Thoracic aorta (tissue), 2 donors: Measurements from ENCODE around the gene ETV3L. TPM values are rescaled to one million over a fixed set of nuclear protein-coding genes. Genes with fewer than 3 reads are reported as not detected.
"Not testable (repeated sequence)": the region's sequence is repeated elsewhere in the genome, so short reads cannot be mapped to it uniquely, and the experiment has no call there.

Experiments
- ATAC-seq: fragments of 150-250 bp; one replicate; pipeline ENCODE4 v1.8.0; 2017; ENCODE audit warnings: low read depth; ENCODE audit not compliant: insufficient number of reproducible peaks, low FRiP score
- DNase-seq: peaks from one replicate; pipeline ENCODE4 v3.0.0-alpha.2; 2020; ENCODE audit warnings: low spot score
- H3K27ac ChIP-seq, 2 donors: fragments of 200-600 bp; sonication (generic); 1 replicate in 1 of 2; 2 replicates in 1 of 2; pipeline ENCODE4 v1.5.1; 2016; ENCODE audit warnings: mild to moderate bottlenecking in 2 of 2, moderate library complexity in 2 of 2
- H3K27me3 ChIP-seq: fragments of 200-600 bp; sonication (generic); replicated peaks from 2 replicates; pipeline ENCODE4 v1.6.0; 2016; ENCODE audit warnings: mild to moderate bottlenecking; ENCODE audit not compliant: insufficient read depth
- H3K36me3 ChIP-seq: fragments of 200-600 bp; sonication (generic); one replicate; pipeline ENCODE4 v1.5.1; 2016
- H3K4me1 ChIP-seq, 2 donors: fragments of 200-600 bp; sonication (generic); 1 replicate in 1 of 2; 2 replicates in 1 of 2; pipeline versions ENCODE4 v1.5.1 to v1.6.0; 2016; ENCODE audit warnings: low read depth in 2 of 2, mild to moderate bottlenecking in 1 of 2; ENCODE audit not compliant: control insufficient read depth in 1 of 2
- H3K4me3 ChIP-seq: fragments of 200-600 bp; sonication (generic); 2 replicates; pipeline ENCODE4 v1.5.1; 2016; ENCODE audit warnings: mild to moderate bottlenecking
- H3K9me3 ChIP-seq: fragments of 200-600 bp; sonication (generic); 2 replicates; pipeline ENCODE4 v1.5.1; 2016
- total RNA-seq, 2 donors: library from RNA; depleted of rRNA; stranded (reverse); fragments of >200 nt; gene quantifications; one replicate each; pipeline versions ENCODE4 v1.1.0 to v1.2.3, GENCODE V29; 2016
- TF ChIP-seq, protein P1 (sequence below): fragments of 200-600 bp; sonication (generic); IDR thresholded peaks from one replicate; pipeline ENCODE4 v1.5.1; 2019; ENCODE audit warnings: antibody characterized with exemption

ETV3L gene
- total RNA-seq, 2 donors from 2014 or later: not detected

DNA sequence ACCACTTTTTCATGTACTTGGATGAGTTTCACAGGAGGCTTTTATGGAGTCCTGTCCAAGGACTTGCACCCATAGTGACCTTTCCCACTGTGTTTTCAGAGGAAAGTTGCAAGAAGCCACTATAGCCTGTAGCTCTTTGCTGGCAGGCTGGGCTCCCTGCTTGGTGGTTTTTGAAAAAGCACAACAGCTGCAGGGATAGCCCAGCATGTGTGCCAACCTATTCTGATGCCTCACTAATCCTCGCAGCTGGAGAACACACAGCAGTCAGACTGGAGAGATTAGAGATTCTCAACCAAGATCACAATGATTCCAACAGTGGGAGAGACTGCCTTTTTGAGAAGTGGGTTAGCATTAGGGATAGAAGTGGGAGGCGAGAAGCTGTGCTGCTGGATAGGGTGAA is 30.0 kb downstream of the ETV3L start:
- no peaks in the 10 kb centered on the region for H3K9me3 ChIP-seq
- TF ChIP-seq, protein P1, sequence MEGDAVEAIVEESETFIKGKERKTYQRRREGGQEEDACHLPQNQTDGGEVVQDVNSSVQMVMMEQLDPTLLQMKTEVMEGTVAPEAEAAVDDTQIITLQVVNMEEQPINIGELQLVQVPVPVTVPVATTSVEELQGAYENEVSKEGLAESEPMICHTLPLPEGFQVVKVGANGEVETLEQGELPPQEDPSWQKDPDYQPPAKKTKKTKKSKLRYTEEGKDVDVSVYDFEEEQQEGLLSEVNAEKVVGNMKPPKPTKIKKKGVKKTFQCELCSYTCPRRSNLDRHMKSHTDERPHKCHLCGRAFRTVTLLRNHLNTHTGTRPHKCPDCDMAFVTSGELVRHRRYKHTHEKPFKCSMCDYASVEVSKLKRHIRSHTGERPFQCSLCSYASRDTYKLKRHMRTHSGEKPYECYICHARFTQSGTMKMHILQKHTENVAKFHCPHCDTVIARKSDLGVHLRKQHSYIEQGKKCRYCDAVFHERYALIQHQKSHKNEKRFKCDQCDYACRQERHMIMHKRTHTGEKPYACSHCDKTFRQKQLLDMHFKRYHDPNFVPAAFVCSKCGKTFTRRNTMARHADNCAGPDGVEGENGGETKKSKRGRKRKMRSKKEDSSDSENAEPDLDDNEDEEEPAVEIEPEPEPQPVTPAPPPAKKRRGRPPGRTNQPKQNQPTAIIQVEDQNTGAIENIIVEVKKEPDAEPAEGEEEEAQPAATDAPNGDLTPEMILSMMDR: no peak
- peaks cover 0 to 6% of the 10 kb centered on the region in 2 donors for H3K4me1 ChIP-seq
- no peaks in the 10 kb centered on the region for H3K27me3 ChIP-seq
- DNase-seq (no peak), ATAC-seq (no peak)
- no peak overlapping the region for H3K4me3 ChIP-seq
- no peak overlapping the region for H3K27ac ChIP-seq
- H3K36me3 ChIP-seq: no peaks in the 10 kb centered on the region

DNA sequence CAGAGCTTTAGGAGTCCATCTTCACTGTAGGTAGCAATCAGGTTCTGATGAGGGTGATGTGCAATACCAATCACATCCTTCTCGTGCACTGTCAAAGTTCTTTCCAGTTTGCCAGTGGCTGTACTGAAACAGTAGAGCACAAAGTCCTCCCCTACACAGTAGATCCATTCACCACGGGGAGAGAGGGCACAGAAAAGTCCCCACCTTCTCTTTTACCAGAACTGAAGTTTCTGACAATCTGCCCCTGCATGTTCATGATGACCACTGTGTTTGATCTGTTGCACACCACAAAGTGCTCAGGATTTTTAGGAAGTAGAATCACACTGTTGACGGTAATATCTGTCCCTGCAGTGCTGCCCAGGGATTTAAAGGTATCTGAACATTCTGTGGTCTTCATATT is 40.4 kb downstream of the ETV3L start:
- H3K9me3 ChIP-seq, ATAC-seq, H3K27ac ChIP-seq, H3K27me3 ChIP-seq, H3K36me3 ChIP-seq, DNase-seq, H3K4me1 ChIP-seq, H3K4me3 ChIP-seq: not testable (repeated sequence)

GRCh38 chr1:157056269-157056668 is 43.3 kb downstream of the ETV3L start:
- Histone ChIP-seq H3K4me1 (no peaks in the 10 kb centered on the region), H3K27ac (no peak overlapping the region), H3K9me3 (peaks cover 4% of the 10 kb centered on the region), H3K4me3 (no peak overlapping the region), H3K27me3 (no peaks in the 10 kb centered on the region), H3K36me3 (no peaks in the 10 kb centered on the region)
- no peak for ATAC-seq
- TF ChIP-seq, protein P1: no peak
- no peak for DNase-seq

DNA sequence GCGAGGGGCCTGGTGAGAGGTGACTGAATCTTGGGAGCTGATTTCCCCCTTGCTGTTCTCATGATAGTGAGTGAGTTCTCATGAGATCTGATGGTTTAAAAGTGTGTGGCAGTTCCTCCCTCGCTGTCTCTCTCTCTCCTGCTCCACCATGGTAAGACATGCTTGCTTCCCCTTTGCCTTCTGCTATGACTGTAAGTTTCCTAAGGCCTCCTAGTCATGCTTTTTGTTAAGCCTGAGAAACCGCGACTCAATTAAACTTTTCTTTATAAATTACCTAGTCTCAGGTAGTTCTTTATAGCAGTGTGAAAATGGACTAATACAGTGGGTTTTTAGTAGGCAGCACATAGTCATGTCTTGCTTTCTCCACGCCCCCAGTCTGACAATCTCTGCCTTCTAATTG is 43.9 kb downstream of the ETV3L start:
- not testable (repeated sequence) for H3K9me3 ChIP-seq, H3K4me3 ChIP-seq, H3K4me1 ChIP-seq, H3K36me3 ChIP-seq, DNase-seq, ATAC-seq, H3K27me3 ChIP-seq, H3K27ac ChIP-seq

GRCh38 chr1:157050836-157051235 is 48.8 kb downstream of the ETV3L start:
- TF ChIP-seq, protein P1: no peak
- Histone ChIP-seq H3K9me3 (peaks cover 4% of the 10 kb centered on the region), H3K27me3 (no peaks in the 10 kb centered on the region), H3K27ac (no peak overlapping the region), H3K4me3 (no peak overlapping the region), H3K4me1 (no peaks in the 10 kb centered on the region), H3K36me3 (no peaks in the 10 kb centered on the region)
- ATAC-seq (no peak), DNase-seq (no peak)

DNA sequence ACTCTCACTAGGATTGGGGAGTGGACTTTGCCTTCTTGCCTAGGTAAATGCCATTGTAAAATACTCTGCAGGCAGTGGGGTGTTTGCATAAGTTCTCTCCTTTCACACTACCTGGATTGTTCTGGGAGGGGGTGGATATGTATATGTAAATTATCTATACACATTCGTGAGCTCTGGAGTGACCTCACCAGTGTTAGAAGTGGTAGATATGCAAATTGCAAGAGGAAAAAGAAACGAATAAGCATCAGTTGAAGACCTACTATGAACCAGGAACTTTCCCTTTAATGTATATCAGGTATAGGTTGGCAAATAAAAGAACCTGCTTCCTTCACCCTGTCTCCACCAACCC is 52.6 kb downstream of the ETV3L start:
- Histone ChIP-seq H3K9me3 (peaks cover under 1% of the 10 kb centered on the region), H3K36me3 (no peaks in the 10 kb centered on the region), H3K4me1 (peaks cover 26 to 29% of the 10 kb centered on the region in 2 donors), H3K4me3 (no peak overlapping the region), H3K27ac (no peak overlapping the region), H3K27me3 (no peaks in the 10 kb centered on the region)
- ATAC-seq: no peak
- TF ChIP-seq, protein P1: no peak
- DNase-seq: no peak
